GM23338 (cell line): ENCODE measurements around the gene CNTNAP2.

Source experiments
- CTCF ChIP-seq, 2 experiments: fragments of 200-600 bp in 1 of 2; sonication (generic) in 1 of 2; conservative IDR thresholded peaks; 2 replicates each; pipeline versions ENCODE4 v1.5.1 to v1.6.1; 2016 to 2017; ENCODE audit warnings: antibody characterized with exemption in 2 of 2, low read depth in 2 of 2, mild to moderate bottlenecking in 2 of 2, moderate library complexity in 1 of 2
- EZH2 ChIP-seq: fragments of 200-600 bp; sonication (generic); IDR thresholded peaks from one replicate; pipeline ENCODE4 v1.8.0; 2017; ENCODE audit warnings: antibody characterized with exemption, mild to moderate bottlenecking, low read depth; ENCODE audit not compliant: unreplicated experiment
- POLR2AphosphoS5 ChIP-seq: IDR thresholded peaks from 2 replicates; pipeline ENCODE4 v1.6.1; 2016; ENCODE audit warnings: antibody characterized with exemption, low read depth
- STAT1 ChIP-seq: IDR thresholded peaks from one replicate; pipeline ENCODE4 v1.6.1; 2016; ENCODE audit warnings: antibody characterized with exemption; ENCODE audit not compliant: unreplicated experiment
- ZNF331 ChIP-seq: fragments of 250-450 bp; sonication (Bioruptor Pico); IDR thresholded peaks from 2 replicates; pipeline ENCODE4 v1.5.0; 2020; ENCODE audit warnings: low read depth, mild to moderate bottlenecking, moderate library complexity

- TF ChIP-seq CTCF (conservative IDR thresholded peaks at IDR 0.05; ENCODE audit: low read depth in 2 of 2) = no peak
- no peak for TF ChIP-seq EZH2
- TF ChIP-seq POLR2AphosphoS5 = no peak
- no peak for TF ChIP-seq STAT1
- TF ChIP-seq ZNF331 = no peak
These were observed 1910.1 kb downstream of the CNTNAP2 start for GRCh38 chr7:148026713-148027112.
